Measurements from ENCODE around the gene OLIG2. TPM values are rescaled to one million over a fixed set of nuclear protein-coding genes. Genes with fewer than 3 reads are reported as not detected.

OLIG2 gene
- total and polyA plus RNA-seq, 9 donors, result 0.04 TPM; not detected in 8

DNA sequence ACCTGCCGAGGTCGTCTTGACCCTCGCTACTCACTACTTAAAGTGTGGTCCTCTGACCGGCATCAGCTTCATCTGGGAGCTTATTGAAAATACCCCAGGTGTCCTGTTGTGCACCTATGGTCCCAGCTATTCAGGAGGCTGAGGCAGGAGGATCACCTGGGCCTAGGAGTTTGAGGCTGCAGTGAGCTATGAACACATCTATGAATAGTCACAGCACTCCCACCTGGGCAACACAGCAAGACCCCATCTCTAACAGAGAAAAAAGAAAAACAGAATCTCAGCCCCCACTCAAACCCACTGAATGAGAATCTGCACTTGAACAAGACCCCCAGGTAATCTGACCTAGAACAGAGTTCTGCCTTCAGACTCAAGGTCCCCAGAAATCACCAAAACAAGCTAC is 35.5 kb downstream of the OLIG2 start:
- no peaks in the 10 kb centered on the region for H3K9me3 ChIP-seq (replicated peaks; ENCODE audit: control insufficient read depth, low read depth, low read length)
- no peak overlapping the region for H3K4me3 ChIP-seq (ENCODE audit: low read length)
- H3K36me3 ChIP-seq (ENCODE audit: control insufficient read depth, insufficient read depth, low read length), result no peaks in the 10 kb centered on the region
- WGBS (ENCODE audit: insufficient coverage), result 88% methylated on average over 4 of the region's 4 CpGs
- H3K27me3 ChIP-seq (ENCODE audit: control insufficient read depth, insufficient read depth, low read length), result peaks cover 40% of the 10 kb centered on the region
- no peak for DNase-seq
- H3K27ac ChIP-seq (ENCODE audit: low read length), result no peak overlapping the region
- H3K4me1 ChIP-seq (ENCODE audit: control insufficient read depth, insufficient read depth, low read length), result peaks cover 34% of the 10 kb centered on the region

DNA sequence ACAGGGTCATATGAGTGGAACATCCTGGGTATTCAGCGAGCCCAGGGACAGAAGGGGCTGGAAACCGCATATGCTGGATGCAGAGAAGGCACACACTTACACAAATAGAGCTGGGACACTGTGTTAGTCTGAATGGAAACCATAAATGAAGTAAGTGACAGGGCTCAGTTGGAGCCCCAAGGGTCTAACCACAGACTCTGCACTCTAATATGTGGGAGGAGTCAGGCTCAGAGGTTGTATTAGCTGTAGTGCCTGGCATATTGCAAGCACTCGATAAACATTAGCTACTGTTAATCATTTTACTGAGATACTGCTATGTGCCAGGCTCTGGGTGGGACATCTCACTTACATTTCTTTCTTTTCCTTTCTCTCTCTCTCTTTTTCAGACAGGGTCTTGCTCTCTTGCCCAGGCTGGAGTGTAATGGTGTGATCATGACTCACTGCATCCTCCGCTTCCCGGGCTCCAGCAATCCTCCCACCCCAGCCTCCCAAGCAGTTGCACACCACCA is 37.7 kb downstream of the OLIG2 start:
- Histone ChIP-seq H3K36me3 (ENCODE audit: control insufficient read depth, insufficient read depth, low read length) (no peaks in the 10 kb centered on the region), H3K4me3 (ENCODE audit: low read length) (no peak overlapping the region), H3K27ac (ENCODE audit: low read length) (no peak overlapping the region), H3K27me3 (ENCODE audit: control insufficient read depth, insufficient read depth, low read length) (peaks cover 62% of the 10 kb centered on the region), H3K4me1 (ENCODE audit: control insufficient read depth, insufficient read depth, low read length) (peaks cover 36% of the 10 kb centered on the region), H3K9me3 (replicated peaks; ENCODE audit: control insufficient read depth, low read depth, low read length) (no peaks in the 10 kb centered on the region)
- WGBS (ENCODE audit: insufficient coverage), result no CpG with 5 or more reads among the region's 5 CpGs
- no peak for DNase-seq

DNA sequence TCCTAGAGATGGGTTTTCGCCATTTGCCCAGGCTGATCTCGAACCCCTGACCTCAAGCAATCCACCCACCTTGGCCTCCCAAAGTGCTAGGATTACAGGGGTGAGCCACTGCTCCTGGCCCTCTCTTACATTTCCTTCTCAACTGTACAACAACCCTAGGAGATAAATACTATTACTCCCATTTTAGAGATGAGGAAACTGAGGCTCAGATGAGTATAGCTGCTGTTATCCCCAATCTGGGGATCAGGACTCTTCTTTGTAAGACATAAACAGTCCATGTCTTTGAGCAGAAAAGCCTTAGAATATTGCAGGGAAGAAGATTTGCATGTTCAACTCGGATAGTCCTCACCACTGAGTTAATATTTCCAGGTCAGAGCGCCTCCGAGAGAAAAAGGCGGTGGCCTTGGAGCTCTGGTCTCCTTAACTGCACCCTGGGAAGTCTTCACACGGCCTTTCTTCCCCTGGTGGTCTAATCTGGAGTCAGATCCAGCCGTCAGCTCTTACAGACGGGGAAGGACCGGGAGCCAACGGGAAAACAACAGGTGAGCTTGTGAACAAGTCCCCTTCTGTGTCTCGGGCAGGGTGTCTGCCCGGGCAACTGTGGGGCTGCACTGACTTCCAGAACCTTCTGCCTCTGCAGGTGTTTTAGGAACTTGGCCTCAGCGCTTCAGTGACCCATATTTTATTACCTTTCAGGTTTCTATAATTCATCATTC is 38.3 kb downstream of the OLIG2 start:
- Histone ChIP-seq H3K27ac (ENCODE audit: low read length) (no peak overlapping the region), H3K9me3 (replicated peaks; ENCODE audit: control insufficient read depth, low read depth, low read length) (no peaks in the 10 kb centered on the region), H3K4me3 (ENCODE audit: low read length) (no peak overlapping the region), H3K27me3 (ENCODE audit: control insufficient read depth, insufficient read depth, low read length) (peaks cover 68% of the 10 kb centered on the region), H3K4me1 (ENCODE audit: control insufficient read depth, insufficient read depth, low read length) (peaks cover 30% of the 10 kb centered on the region), H3K36me3 (ENCODE audit: control insufficient read depth, insufficient read depth, low read length) (no peaks in the 10 kb centered on the region)
- peak; percentile 47 for DNase-seq
- WGBS (ENCODE audit: insufficient coverage), result 20% methylated on average over 12 of the region's 14 CpGs

DNA sequence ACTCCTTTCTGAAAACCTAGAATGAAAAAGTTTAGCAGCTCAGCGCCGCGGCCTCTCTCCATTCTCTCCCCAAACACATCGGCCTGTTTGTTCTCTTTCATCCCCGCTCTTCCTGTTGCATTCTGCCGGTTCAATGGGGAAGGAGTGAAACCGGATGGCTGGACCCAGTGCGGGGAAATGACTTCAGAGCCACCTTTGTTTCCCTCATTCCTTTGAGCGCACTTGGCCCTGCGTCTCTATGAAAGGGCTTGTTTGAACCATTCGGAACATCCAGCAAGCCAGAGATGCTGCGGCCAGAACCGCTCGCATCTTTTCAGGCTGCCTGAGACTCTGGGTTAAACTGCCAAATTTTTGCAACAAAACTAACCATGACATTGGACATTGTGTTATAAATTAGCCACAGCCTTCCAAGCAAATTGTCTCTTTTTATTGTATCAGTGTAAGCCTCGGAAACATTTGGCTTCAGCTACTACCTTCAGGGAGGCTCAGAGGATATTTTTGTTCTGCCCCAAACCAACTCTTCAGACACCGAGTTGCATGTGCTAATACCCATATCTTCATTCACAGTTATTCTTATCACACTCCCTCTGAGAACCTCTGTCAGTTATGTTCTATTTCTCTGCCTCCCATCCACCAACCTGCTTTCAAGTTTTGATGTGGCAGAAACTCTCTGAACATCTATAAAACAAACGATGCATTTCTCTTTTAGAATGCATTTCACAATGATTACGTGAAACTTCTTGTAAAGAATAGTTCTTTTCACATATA is 39.1 kb downstream of the OLIG2 start:
- Histone ChIP-seq H3K4me1 (ENCODE audit: control insufficient read depth, insufficient read depth, low read length) (peaks cover 24% of the 10 kb centered on the region), H3K36me3 (ENCODE audit: control insufficient read depth, insufficient read depth, low read length) (no peaks in the 10 kb centered on the region), H3K4me3 (ENCODE audit: low read length) (no peak overlapping the region), H3K27me3 (ENCODE audit: control insufficient read depth, insufficient read depth, low read length) (peaks cover 72% of the 10 kb centered on the region), H3K27ac (ENCODE audit: low read length) (no peak overlapping the region), H3K9me3 (replicated peaks; ENCODE audit: control insufficient read depth, low read depth, low read length) (no peaks in the 10 kb centered on the region)
- DNase-seq, result no peak
- WGBS (ENCODE audit: insufficient coverage), result 16% methylated on average over 11 of the region's 18 CpGs

DNA sequence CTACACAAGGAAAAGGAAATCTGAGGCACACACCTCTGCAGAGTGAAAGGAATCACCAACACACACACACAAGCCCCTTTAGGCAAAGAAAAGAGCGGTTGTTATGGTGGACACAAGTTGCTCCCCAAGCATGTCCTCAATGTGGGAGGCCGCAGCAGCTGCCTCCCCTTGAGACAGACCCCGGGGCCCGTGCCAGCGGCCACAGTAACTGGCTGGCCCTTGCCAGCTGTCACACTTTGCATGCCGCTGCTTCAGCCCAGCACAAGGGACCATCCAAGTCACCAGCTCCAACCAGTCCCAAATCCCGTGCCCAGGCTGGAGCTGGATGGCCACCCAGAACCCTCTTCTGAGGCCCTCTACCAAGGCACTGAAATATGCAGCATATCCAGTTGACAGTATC is 41.3 kb downstream of the OLIG2 start:
- H3K36me3 ChIP-seq (ENCODE audit: control insufficient read depth, insufficient read depth, low read length), result no peaks in the 10 kb centered on the region
- no peak overlapping the region for H3K27ac ChIP-seq (ENCODE audit: low read length)
- peaks cover 36% of the 10 kb centered on the region for H3K4me1 ChIP-seq (ENCODE audit: control insufficient read depth, insufficient read depth, low read length)
- no peak overlapping the region for H3K4me3 ChIP-seq (ENCODE audit: low read length)
- 67% methylated on average over 5 of the region's 7 CpGs for WGBS (ENCODE audit: insufficient coverage)
- no peaks in the 10 kb centered on the region for H3K9me3 ChIP-seq (replicated peaks; ENCODE audit: control insufficient read depth, low read depth, low read length)
- DNase-seq, result peak; percentile 54
- H3K27me3 ChIP-seq (ENCODE audit: control insufficient read depth, insufficient read depth, low read length), result peaks cover 77% of the 10 kb centered on the region

DNA sequence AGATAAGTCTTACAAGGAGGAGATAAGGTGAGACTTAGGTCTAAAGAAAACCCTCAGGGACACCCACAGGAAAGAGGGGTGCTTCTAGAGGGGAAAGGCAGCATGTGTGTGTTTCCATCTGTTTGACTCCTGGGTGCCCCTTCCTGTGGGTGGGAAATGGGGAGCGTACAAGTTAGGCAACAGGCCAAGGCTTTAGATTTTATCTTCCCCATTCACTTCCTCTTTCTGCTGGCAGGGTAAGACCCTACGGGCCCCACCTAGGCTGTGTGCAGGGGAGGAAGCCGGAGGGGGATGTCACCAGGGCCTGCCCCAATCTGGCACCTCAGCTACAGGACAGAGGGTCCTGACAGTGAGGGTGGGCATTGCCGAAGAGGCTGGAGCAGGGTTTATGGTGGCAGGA is 41.7 kb downstream of the OLIG2 start:
- Histone ChIP-seq H3K27me3 (ENCODE audit: control insufficient read depth, insufficient read depth, low read length) (peaks cover 78% of the 10 kb centered on the region), H3K27ac (ENCODE audit: low read length) (no peak overlapping the region), H3K36me3 (ENCODE audit: control insufficient read depth, insufficient read depth, low read length) (no peaks in the 10 kb centered on the region), H3K4me1 (ENCODE audit: control insufficient read depth, insufficient read depth, low read length) (peaks cover 36% of the 10 kb centered on the region), H3K9me3 (replicated peaks; ENCODE audit: control insufficient read depth, low read depth, low read length) (no peaks in the 10 kb centered on the region), H3K4me3 (ENCODE audit: low read length) (no peak overlapping the region)
- 100% methylated on average over 1 of the region's 4 CpGs for WGBS (ENCODE audit: insufficient coverage)
- no peak for DNase-seq

DNA sequence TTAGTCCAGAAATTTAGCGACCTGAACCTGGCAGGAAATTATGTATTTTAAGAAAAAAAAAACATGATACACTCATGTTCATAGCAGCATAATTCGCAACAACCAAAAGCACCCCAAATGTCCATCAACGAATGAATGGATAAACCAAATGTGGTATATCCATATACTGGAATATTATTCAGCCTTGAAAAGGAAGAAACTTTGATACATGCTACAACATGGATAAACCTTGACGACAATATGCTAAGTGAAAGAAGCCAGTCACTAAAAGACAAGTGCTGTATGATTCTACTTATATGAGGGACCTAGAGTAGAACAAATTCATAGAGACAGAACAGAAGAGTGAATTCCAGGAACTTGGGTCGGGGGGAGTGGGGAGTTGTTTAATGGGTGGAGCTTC is 43.5 kb downstream of the OLIG2 start:
- Histone ChIP-seq H3K9me3 (replicated peaks; ENCODE audit: control insufficient read depth, low read depth, low read length) (no peaks in the 10 kb centered on the region), H3K36me3 (ENCODE audit: control insufficient read depth, insufficient read depth, low read length) (no peaks in the 10 kb centered on the region), H3K4me1 (ENCODE audit: control insufficient read depth, insufficient read depth, low read length) (peaks cover 33% of the 10 kb centered on the region), H3K4me3 (ENCODE audit: low read length) (no peak overlapping the region), H3K27ac (ENCODE audit: low read length) (no peak overlapping the region), H3K27me3 (ENCODE audit: control insufficient read depth, insufficient read depth, low read length) (peaks cover 82% of the 10 kb centered on the region)
- DNase-seq, result no peak
- WGBS (ENCODE audit: insufficient coverage), result 58% methylated on average over 2 of the region's 5 CpGs

DNA sequence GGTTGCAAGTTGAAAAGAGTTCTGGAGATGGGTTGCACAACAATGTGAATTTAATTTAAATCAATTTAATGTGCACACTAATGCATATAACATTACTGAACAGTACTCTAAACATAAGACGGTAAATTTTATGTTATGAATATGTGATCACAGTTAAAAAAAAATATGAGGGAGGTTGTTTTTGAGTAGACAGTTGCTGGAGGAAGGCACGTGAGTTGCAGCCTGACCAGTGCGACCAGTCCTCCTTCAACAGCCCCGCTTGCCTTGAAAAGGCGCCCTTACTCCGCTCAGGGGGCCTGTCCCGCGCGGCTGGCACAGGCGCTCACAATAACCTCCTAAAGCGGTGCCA is 43.9 kb downstream of the OLIG2 start:
- H3K4me3 ChIP-seq (ENCODE audit: low read length), result no peak overlapping the region
- H3K27me3 ChIP-seq (ENCODE audit: control insufficient read depth, insufficient read depth, low read length), result peaks cover 82% of the 10 kb centered on the region
- peaks cover 29% of the 10 kb centered on the region for H3K4me1 ChIP-seq (ENCODE audit: control insufficient read depth, insufficient read depth, low read length)
- WGBS (ENCODE audit: insufficient coverage), result 3% methylated on average over 10 of the region's 11 CpGs
- no peak for DNase-seq
- no peaks in the 10 kb centered on the region for H3K36me3 ChIP-seq (ENCODE audit: control insufficient read depth, insufficient read depth, low read length)
- no peak overlapping the region for H3K27ac ChIP-seq (ENCODE audit: low read length)
- no peaks in the 10 kb centered on the region for H3K9me3 ChIP-seq (replicated peaks; ENCODE audit: control insufficient read depth, low read depth, low read length)

DNA sequence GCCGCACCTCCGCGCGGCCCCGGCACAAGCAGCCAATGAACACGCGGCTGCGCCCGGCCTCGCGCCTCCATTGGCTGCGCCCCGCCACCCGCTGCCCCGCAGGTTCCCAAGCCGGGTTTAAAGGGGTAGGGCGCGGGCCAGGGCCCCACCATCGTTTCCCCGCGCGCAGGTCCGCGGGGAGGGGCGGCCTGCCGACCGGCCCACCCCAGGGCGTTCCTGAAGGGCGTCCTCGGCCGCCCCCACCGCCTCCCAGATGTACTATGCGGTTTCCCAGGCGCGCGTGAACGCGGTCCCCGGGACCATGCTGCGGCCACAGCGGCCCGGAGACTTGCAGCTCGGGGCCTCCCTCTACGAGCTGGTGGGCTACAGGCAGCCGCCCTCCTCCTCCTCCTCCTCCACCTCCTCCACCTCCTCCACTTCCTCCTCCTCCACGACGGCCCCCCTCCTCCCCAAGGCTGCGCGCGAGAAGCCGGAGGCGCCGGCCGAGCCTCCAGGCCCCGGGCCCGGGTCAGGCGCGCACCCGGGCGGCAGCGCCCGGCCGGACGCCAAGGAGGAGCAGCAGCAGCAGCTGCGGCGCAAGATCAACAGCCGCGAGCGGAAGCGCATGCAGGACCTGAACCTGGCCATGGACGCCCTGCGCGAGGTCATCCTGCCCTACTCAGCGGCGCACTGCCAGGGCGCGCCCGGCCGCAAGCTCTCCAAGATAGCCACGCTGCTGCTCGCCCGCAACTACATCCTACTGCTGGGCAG is 44.4 kb downstream of the OLIG2 start, which contains the start of gene OLIG1:
OLIG1 (plus strand) TSS at position 148 of the 750 bp plus-strand sequence; CDS start at position 254, 106 bp downstream.
- DNase-seq, result peak; percentile 39
- peaks cover 81% of the 10 kb centered on the region for H3K27me3 ChIP-seq (ENCODE audit: control insufficient read depth, insufficient read depth, low read length)
- H3K27ac ChIP-seq (ENCODE audit: low read length), result no peak within 1 kb of the TSS
- no peaks in the 10 kb centered on the region for H3K36me3 ChIP-seq (ENCODE audit: control insufficient read depth, insufficient read depth, low read length)
- H3K4me1 ChIP-seq (ENCODE audit: control insufficient read depth, insufficient read depth, low read length), result peaks cover 27% of the 10 kb centered on the region
- WGBS (ENCODE audit: insufficient coverage), result under 1% methylated on average over 81 of the region's 82 CpGs
- peak within 1 kb of the TSS; percentile 13 for H3K4me3 ChIP-seq (ENCODE audit: low read length)
- no peaks in the 10 kb centered on the region for H3K9me3 ChIP-seq (replicated peaks; ENCODE audit: control insufficient read depth, low read depth, low read length)

DNA sequence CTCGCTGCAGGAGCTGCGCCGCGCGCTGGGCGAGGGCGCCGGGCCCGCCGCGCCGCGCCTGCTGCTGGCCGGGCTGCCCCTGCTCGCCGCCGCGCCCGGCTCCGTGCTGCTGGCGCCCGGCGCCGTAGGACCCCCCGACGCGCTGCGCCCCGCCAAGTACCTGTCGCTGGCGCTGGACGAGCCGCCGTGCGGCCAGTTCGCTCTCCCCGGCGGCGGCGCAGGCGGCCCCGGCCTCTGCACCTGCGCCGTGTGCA is 44.9 kb downstream of the OLIG2 start:
- under 1% methylated on average over 44 of the region's 44 CpGs for WGBS (ENCODE audit: insufficient coverage)
- no peaks in the 10 kb centered on the region for H3K36me3 ChIP-seq (ENCODE audit: control insufficient read depth, insufficient read depth, low read length)
- no peak overlapping the region for H3K27ac ChIP-seq (ENCODE audit: low read length)
- no peaks in the 10 kb centered on the region for H3K9me3 ChIP-seq (replicated peaks; ENCODE audit: control insufficient read depth, low read depth, low read length)
- DNase-seq, result no peak
- H3K27me3 ChIP-seq (ENCODE audit: control insufficient read depth, insufficient read depth, low read length), result peaks cover 86% of the 10 kb centered on the region
- peaks cover 27% of the 10 kb centered on the region for H3K4me1 ChIP-seq (ENCODE audit: control insufficient read depth, insufficient read depth, low read length)
- no peak overlapping the region for H3K4me3 ChIP-seq (ENCODE audit: low read length)

Measured in muscle of leg (tissue), 11 donors.